Neural progenitor cell (in vitro differentiated cells): ENCODE data around the gene NEURL1.

Source experiments
- EZH2phosphoT487 ChIP-seq: fragments of 200-600 bp; sonication (generic); IDR thresholded peaks from 2 replicates; pipeline ENCODE4 v1.6.1; 2017; ENCODE audit warnings: antibody characterized with exemption
- TF ChIP-seq, protein P1 (sequence below): fragments of 200-600 bp; sonication (generic); IDR thresholded peaks from 2 replicates; pipeline ENCODE4 v1.5.1; 2017; ENCODE audit warnings: antibody characterized with exemption, mild to moderate bottlenecking

DNA sequence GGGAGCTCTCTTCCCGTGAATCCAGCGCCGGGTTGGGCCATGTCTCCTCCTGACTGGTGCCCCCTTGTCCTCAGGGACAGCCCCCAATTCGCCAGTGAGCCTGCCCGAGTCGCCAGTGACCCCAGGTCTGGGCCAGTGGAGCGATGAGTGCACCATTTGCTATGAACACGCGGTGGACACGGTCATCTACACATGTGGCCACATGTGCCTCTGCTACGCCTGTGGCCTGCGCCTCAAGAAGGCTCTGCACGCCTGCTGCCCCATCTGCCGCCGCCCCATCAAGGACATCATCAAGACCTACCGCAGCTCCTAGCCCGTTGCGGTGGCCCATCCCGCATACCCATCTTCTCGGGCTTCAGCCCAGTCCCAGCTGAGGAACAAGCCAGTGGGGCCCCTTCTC is 96.6 kb downstream of the NEURL1 start:
- no peak for TF ChIP-seq EZH2phosphoT487
- TF ChIP-seq, protein P1, sequence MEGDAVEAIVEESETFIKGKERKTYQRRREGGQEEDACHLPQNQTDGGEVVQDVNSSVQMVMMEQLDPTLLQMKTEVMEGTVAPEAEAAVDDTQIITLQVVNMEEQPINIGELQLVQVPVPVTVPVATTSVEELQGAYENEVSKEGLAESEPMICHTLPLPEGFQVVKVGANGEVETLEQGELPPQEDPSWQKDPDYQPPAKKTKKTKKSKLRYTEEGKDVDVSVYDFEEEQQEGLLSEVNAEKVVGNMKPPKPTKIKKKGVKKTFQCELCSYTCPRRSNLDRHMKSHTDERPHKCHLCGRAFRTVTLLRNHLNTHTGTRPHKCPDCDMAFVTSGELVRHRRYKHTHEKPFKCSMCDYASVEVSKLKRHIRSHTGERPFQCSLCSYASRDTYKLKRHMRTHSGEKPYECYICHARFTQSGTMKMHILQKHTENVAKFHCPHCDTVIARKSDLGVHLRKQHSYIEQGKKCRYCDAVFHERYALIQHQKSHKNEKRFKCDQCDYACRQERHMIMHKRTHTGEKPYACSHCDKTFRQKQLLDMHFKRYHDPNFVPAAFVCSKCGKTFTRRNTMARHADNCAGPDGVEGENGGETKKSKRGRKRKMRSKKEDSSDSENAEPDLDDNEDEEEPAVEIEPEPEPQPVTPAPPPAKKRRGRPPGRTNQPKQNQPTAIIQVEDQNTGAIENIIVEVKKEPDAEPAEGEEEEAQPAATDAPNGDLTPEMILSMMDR, result no peak
